ENCODE measurements around the gene COMP.

GRCh38 chr19:18809149-18809868 is 18.2 kb upstream of the COMP start:
- TF ChIP-seq CTCF (IDR thresholded peaks at IDR 0.05) (no peak), POLR2A (IDR thresholded peaks at IDR 0.05) (no peak)
